Measurements from ENCODE around the gene SLC5A3.

SLC5A3 gene

GRCh38 chr21:34055615-34056014, 17.8 kb upstream of the SLC5A3 start:
- FAIRE-seq = peak; percentile 45
- TF ChIP-seq SPI1 (IDR thresholded peaks at IDR 0.05; ENCODE audit: low read depth, low read length) (no peak), POLR2AphosphoS5 (IDR thresholded peaks at IDR 0.05; ENCODE audit: low read depth, low read length) (no peak), PAX5 (IDR thresholded peaks at IDR 0.05; ENCODE audit: insufficient read depth, low read length, severe bottlenecking) (no peak), POU2F2 (IDR thresholded peaks at IDR 0.05; ENCODE audit: low read depth, low read length) (no peak), TAF1 (IDR thresholded peaks at IDR 0.05; ENCODE audit: low read depth, low read length) (no peak), POLR2A (IDR thresholded peaks at IDR 0.05; ENCODE audit: low read depth, low read length) (no peak)
- no peak for DNase-seq (ENCODE audit: insufficient read length, low spot score)

GRCh38 chr21:34061983-34062382, 11.4 kb upstream of the SLC5A3 start:
- TF ChIP-seq POLR2AphosphoS5 (IDR thresholded peaks at IDR 0.05; ENCODE audit: low read depth, low read length) = no peak
- TF ChIP-seq PAX5 (IDR thresholded peaks at IDR 0.05; ENCODE audit: insufficient read depth, low read length, severe bottlenecking) = no peak
- no peak for TF ChIP-seq POLR2A (IDR thresholded peaks at IDR 0.05; ENCODE audit: low read depth, low read length)
- TF ChIP-seq SPI1 (IDR thresholded peaks at IDR 0.05; ENCODE audit: low read depth, low read length) = no peak
- no peak for TF ChIP-seq POU2F2 (IDR thresholded peaks at IDR 0.05; ENCODE audit: low read depth, low read length)
- no peak for TF ChIP-seq TAF1 (IDR thresholded peaks at IDR 0.05; ENCODE audit: low read depth, low read length)
- DNase-seq (ENCODE audit: insufficient read length, low spot score) = no peak
- FAIRE-seq = no peak

GRCh38 chr21:34065027-34065426, 8.4 kb upstream of the SLC5A3 start:
- no peak for DNase-seq (ENCODE audit: insufficient read length, low spot score)
- no peak for TF ChIP-seq POLR2A (IDR thresholded peaks at IDR 0.05; ENCODE audit: low read depth, low read length)
- TF ChIP-seq SPI1 (IDR thresholded peaks at IDR 0.05; ENCODE audit: low read depth, low read length) = no peak
- TF ChIP-seq POLR2AphosphoS5 (IDR thresholded peaks at IDR 0.05; ENCODE audit: low read depth, low read length) = no peak
- no peak for TF ChIP-seq TAF1 (IDR thresholded peaks at IDR 0.05; ENCODE audit: low read depth, low read length)
- no peak for TF ChIP-seq POU2F2 (IDR thresholded peaks at IDR 0.05; ENCODE audit: low read depth, low read length)
- no peak for TF ChIP-seq PAX5 (IDR thresholded peaks at IDR 0.05; ENCODE audit: insufficient read depth, low read length, severe bottlenecking)
- FAIRE-seq = no peak

- TF ChIP-seq TAF1 (IDR thresholded peaks at IDR 0.05; ENCODE audit: low read depth, low read length) = no peak
- DNase-seq (ENCODE audit: insufficient read length, low spot score) (no peak), FAIRE-seq (no peak)
Measured at GRCh38 chr21:34071683-34072082, 1.7 kb upstream of the SLC5A3 start.

- FAIRE-seq = peak; percentile 43
- DNase-seq (ENCODE audit: insufficient read length, low spot score) = no peak
- TF ChIP-seq POLR2AphosphoS5 (IDR thresholded peaks at IDR 0.05; ENCODE audit: low read depth, low read length) (no peak), POU2F2 (IDR thresholded peaks at IDR 0.05; ENCODE audit: low read depth, low read length) (no peak), POLR2A (IDR thresholded peaks at IDR 0.05; ENCODE audit: low read depth, low read length) (no peak), TAF1 (IDR thresholded peaks at IDR 0.05; ENCODE audit: low read depth, low read length) (no peak), SPI1 (IDR thresholded peaks at IDR 0.05; ENCODE audit: low read depth, low read length) (no peak), PAX5 (IDR thresholded peaks at IDR 0.05; ENCODE audit: insufficient read depth, low read length, severe bottlenecking) (no peak)
Measured at GRCh38 chr21:34072145-34073031, 990 bp upstream of the SLC5A3 start.

GRCh38 chr21:34073749-34074282, 438 bp downstream of the SLC5A3 start:
- FAIRE-seq = peak; percentile 71
- TF ChIP-seq POLR2AphosphoS5 (IDR thresholded peaks at IDR 0.05; ENCODE audit: low read depth, low read length) (no peak), POU2F2 (IDR thresholded peaks at IDR 0.05; ENCODE audit: low read depth, low read length) (no peak; the same call in 1 of the 2 replicates), POLR2A (IDR thresholded peaks at IDR 0.05; ENCODE audit: low read depth, low read length) (no peak), PAX5 (IDR thresholded peaks at IDR 0.05; ENCODE audit: insufficient read depth, low read length, severe bottlenecking) (peak; percentile 72), SPI1 (IDR thresholded peaks at IDR 0.05; ENCODE audit: low read depth, low read length) (no peak), TAF1 (IDR thresholded peaks at IDR 0.05; ENCODE audit: low read depth, low read length) (no peak)
- peak; percentile 36 for DNase-seq (ENCODE audit: insufficient read length, low spot score)

- TF ChIP-seq TAF1 (IDR thresholded peaks at IDR 0.05; ENCODE audit: low read depth, low read length) (no peak), POLR2A (IDR thresholded peaks at IDR 0.05; ENCODE audit: low read depth, low read length) (peak; percentile 2; the same call in 1 of the 2 replicates), POLR2AphosphoS5 (IDR thresholded peaks at IDR 0.05; ENCODE audit: low read depth, low read length) (no peak), POU2F2 (IDR thresholded peaks at IDR 0.05; ENCODE audit: low read depth, low read length) (no peak)
- DNase-seq (ENCODE audit: insufficient read length, low spot score) (no peak), FAIRE-seq (peak; percentile 83)
Measured at GRCh38 chr21:34074283-34075090, 1.1 kb downstream of the SLC5A3 start.

GRCh38 chr21:34075091-34075425, 1.7 kb downstream of the SLC5A3 start:
- no peak for TF ChIP-seq PAX5 (IDR thresholded peaks at IDR 0.05; ENCODE audit: insufficient read depth, low read length, severe bottlenecking)
- no peak for TF ChIP-seq POLR2A (IDR thresholded peaks at IDR 0.05; ENCODE audit: low read depth, low read length)
- TF ChIP-seq POU2F2 (IDR thresholded peaks at IDR 0.05; ENCODE audit: low read depth, low read length) = no peak
- TF ChIP-seq POLR2AphosphoS5 (IDR thresholded peaks at IDR 0.05; ENCODE audit: low read depth, low read length) = no peak
- TF ChIP-seq TAF1 (IDR thresholded peaks at IDR 0.05; ENCODE audit: low read depth, low read length) = no peak
- TF ChIP-seq SPI1 (IDR thresholded peaks at IDR 0.05; ENCODE audit: low read depth, low read length) = no peak
- no peak for FAIRE-seq
- no peak for DNase-seq (ENCODE audit: insufficient read length, low spot score)

All from GM12891 (cell line).